KMS-11 (cell line): ENCODE measurements around the gene IPP.

Source experiments
- H2AFZ ChIP-seq: fragments of 200-600 bp; sonication (generic); 2 replicates; pipeline ENCODE4 v1.6.1; 2016; ENCODE audit warnings: antibody characterized with exemption, mixed run types, low read depth
- H3K27ac ChIP-seq: fragments of 200-600 bp; sonication (generic); 2 replicates; pipeline ENCODE4 v1.6.1; 2016; ENCODE audit warnings: mild to moderate bottlenecking, mixed run types
- H3K27me3 ChIP-seq: fragments of 200-600 bp; sonication (generic); 2 replicates; pipeline ENCODE4 v1.6.1; 2017; ENCODE audit warnings: mild to moderate bottlenecking, low read depth, mixed run types, moderate library complexity; ENCODE audit not compliant: insufficient read depth
- H3K36me3 ChIP-seq: fragments of 200-600 bp; sonication (generic); 2 replicates; pipeline ENCODE4 v1.6.1; 2017; ENCODE audit warnings: mild to moderate bottlenecking, mixed run types; ENCODE audit not compliant: insufficient read depth
- H3K4me1 ChIP-seq: fragments of 200-600 bp; sonication (generic); 2 replicates; pipeline ENCODE4 v1.6.1; 2016; ENCODE audit warnings: mild to moderate bottlenecking, low read depth, mixed run types; ENCODE audit not compliant: poor library complexity, severe bottlenecking
- H3K4me2 ChIP-seq: fragments of 200-600 bp; sonication (generic); 2 replicates; pipeline ENCODE4 v1.7.0; 2016; ENCODE audit warnings: mild to moderate bottlenecking, mixed run types
- H3K4me3 ChIP-seq: fragments of 200-600 bp; sonication (generic); IDR thresholded peaks from 2 replicates; pipeline ENCODE4 v1.6.1; 2017; ENCODE audit warnings: low read depth, low read length, mixed read lengths; ENCODE audit not compliant: insufficient read depth
- H3K79me2 ChIP-seq: fragments of 200-600 bp; sonication (generic); 2 replicates; pipeline ENCODE4 v1.6.1; 2016; ENCODE audit warnings: low read depth, mixed run types; ENCODE audit not compliant: insufficient read depth
- H3K9ac ChIP-seq: fragments of 200-600 bp; sonication (generic); 2 replicates; pipeline ENCODE4 v1.6.1; 2016; ENCODE audit warnings: mild to moderate bottlenecking, mixed run types
- H4K20me1 ChIP-seq: fragments of 200-600 bp; sonication (generic); 2 replicates; pipeline ENCODE4 v1.6.1; 2016; ENCODE audit warnings: mild to moderate bottlenecking, mixed run types; ENCODE audit not compliant: insufficient read depth
- CTCF ChIP-seq: fragments of 200-600 bp; sonication (generic); conservative IDR thresholded peaks from 2 replicates; pipeline ENCODE4 v1.6.1; 2017; ENCODE audit warnings: low read depth, mild to moderate bottlenecking, antibody characterized with exemption, low read length, moderate library complexity, mixed read lengths

Gene IPP

GRCh38 chr1:45762291-45762690 is 11.8 kb upstream of the IPP start:
- no peak for TF ChIP-seq CTCF
- Histone ChIP-seq H3K4me1 (no peaks in the 10 kb centered on the region), H3K4me2 (no peak overlapping the region), H3K36me3 (no peaks in the 10 kb centered on the region), H3K79me2 (no peaks in the 10 kb centered on the region), H3K9ac (no peak overlapping the region), H3K27ac (no peak overlapping the region), H2AFZ (no peak overlapping the region), H3K27me3 (no peaks in the 10 kb centered on the region), H3K4me3 (no peak overlapping the region), H4K20me1 (no peaks in the 10 kb centered on the region)

GRCh38 chr1:45755697-45756096 is 5.2 kb upstream of the IPP start:
- H3K79me2 ChIP-seq: no peaks in the 10 kb centered on the region
- H3K27ac ChIP-seq: no peak overlapping the region
- no peak overlapping the region for H3K9ac ChIP-seq
- H3K27me3 ChIP-seq: no peaks in the 10 kb centered on the region
- peaks cover 27% of the 10 kb centered on the region for H3K4me1 ChIP-seq
- no peak overlapping the region for H2AFZ ChIP-seq
- no peaks in the 10 kb centered on the region for H3K36me3 ChIP-seq
- no peak overlapping the region for H3K4me3 ChIP-seq
- no peaks in the 10 kb centered on the region for H4K20me1 ChIP-seq
- TF ChIP-seq CTCF: no peak
- no peak overlapping the region for H3K4me2 ChIP-seq

GRCh38 chr1:45753248-45754037 is 3.0 kb upstream of the IPP start:
- no peaks in the 10 kb centered on the region for H4K20me1 ChIP-seq
- H3K27me3 ChIP-seq: no peaks in the 10 kb centered on the region
- H3K79me2 ChIP-seq: no peaks in the 10 kb centered on the region
- H3K4me2 ChIP-seq: no peak overlapping the region
- H2AFZ ChIP-seq: no peak overlapping the region; the same call in 1 of the 2 replicates
- H3K36me3 ChIP-seq: no peaks in the 10 kb centered on the region
- no peak for TF ChIP-seq CTCF
- no peak overlapping the region for H3K4me3 ChIP-seq
- peaks cover 31% of the 10 kb centered on the region for H3K4me1 ChIP-seq
- no peak overlapping the region for H3K27ac ChIP-seq
- no peak overlapping the region for H3K9ac ChIP-seq

GRCh38 chr1:45752441-45753052 is 2.1 kb upstream of the IPP start:
- Histone ChIP-seq H3K4me1 (peaks cover 31% of the 10 kb centered on the region), H4K20me1 (no peaks in the 10 kb centered on the region), H3K27me3 (no peaks in the 10 kb centered on the region), H3K79me2 (no peaks in the 10 kb centered on the region), H3K36me3 (no peaks in the 10 kb centered on the region), H3K27ac (peak overlapping the region; percentile 86), H2AFZ (peak overlapping the region; percentile 79), H3K4me3 (no peak overlapping the region), H3K9ac (no peak overlapping the region; the same call in 1 of the 2 replicates), H3K4me2 (peak overlapping the region; percentile 76)
- no peak for TF ChIP-seq CTCF
